Esophagus mucosa (tissue), 1 donor: ENCODE measurements around the gene METTL13. TPM values are rescaled to one million over a fixed set of nuclear protein-coding genes. Genes with fewer than 3 reads are reported as not detected.
A peak's percentile ranks its signal among the peaks of the same experiment; 100 is the strongest.

Experiments used
- ATAC-seq: fragments of 200-7000 bp; cut with Tn5 transposase; one replicate; pipeline ENCODE4 v1.9.1; 2020
- total RNA-seq: library from RNA; stranded (reverse); gene quantifications from one replicate; pipeline ENCODE4 v1.2.4, GENCODE V29; 2023
- donor health status: DM: yes; HTN: yes; CAD: no.

METTL13 gene, protein sequence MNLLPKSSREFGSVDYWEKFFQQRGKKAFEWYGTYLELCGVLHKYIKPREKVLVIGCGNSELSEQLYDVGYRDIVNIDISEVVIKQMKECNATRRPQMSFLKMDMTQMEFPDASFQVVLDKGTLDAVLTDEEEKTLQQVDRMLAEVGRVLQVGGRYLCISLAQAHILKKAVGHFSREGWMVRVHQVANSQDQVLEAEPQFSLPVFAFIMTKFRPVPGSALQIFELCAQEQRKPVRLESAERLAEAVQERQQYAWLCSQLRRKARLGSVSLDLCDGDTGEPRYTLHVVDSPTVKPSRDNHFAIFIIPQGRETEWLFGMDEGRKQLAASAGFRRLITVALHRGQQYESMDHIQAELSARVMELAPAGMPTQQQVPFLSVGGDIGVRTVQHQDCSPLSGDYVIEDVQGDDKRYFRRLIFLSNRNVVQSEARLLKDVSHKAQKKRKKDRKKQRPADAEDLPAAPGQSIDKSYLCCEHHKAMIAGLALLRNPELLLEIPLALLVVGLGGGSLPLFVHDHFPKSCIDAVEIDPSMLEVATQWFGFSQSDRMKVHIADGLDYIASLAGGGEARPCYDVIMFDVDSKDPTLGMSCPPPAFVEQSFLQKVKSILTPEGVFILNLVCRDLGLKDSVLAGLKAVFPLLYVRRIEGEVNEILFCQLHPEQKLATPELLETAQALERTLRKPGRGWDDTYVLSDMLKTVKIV
- total RNA-seq = 15.4 TPM

DNA sequence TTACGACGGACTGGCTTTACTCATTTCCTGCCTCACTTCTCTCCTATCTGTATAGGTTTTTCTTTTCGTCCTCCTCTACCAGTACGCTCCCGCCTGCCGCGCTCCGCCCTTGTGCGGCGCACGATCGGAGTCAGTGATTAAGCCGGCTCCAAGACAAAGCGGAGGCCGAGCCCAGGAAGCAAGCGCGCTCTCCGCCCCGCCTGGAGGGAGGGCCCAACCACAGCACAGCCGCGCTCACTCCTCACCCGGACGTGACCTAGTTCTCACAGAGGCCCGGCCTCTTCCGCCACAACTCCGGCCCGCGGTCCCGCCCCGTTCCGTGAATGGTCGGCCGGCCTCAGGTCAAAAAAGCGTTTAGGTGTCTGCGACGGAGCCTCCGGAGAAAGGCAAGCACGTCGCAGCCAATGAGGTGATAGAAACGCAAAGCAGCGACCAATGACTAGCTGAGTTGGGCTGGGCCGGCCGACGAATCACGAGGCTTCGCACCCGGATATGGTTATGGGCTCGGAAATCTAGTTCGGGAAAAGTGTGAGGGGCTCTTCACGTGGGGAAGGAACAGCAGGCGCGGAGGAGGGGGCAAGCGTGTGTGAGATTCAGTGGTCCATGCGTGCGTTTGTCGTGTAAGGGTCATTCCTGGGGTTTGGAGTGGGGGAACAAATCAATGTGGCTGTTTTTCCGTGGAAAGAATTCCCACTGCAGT lies at the start of gene METTL13:
Gene METTL13 (plus strand): TSS at position 485 of the 700 bp plus-strand sequence. CDS start 308 bp downstream, outside the sequence.
- ATAC-seq = peak; percentile 100

DNA sequence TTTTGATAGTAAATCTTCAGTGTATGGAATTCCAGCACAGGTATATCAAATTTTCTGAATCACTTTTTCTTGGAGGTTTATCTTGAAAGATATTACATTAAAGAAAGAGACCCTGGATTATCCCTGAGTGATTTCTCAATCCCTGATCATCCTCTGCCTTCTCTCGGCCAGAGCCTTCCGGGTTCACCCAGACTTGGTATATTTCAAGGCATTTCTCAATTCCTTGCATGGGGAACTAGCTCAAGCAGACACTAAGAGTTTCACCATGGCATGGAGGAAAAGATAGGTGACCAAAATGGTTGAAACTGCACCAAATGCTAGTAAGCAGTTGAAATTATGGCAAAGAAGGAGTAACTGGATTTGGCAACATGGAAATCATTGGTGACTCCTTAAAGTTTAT lies 45.3 kb upstream of the METTL13 start:
- ATAC-seq = no peak

DNA sequence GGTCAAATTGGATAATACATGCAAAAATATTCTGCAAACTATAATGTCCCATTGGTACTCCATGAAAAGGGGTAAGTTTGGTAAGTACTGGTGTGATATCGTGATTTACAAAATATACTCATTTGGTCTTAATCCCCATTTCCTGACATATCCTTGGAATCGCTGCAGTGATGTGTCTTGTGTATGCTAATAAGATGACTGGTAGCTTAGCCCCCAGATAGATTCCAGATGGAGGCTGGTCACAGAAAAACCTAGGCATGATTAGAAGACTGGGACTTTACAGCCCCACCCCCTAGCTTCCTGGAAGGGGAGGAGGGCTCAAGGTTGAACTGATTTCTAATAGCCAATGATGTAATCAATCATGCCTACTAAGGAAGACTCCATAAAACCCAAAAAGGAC lies 42.5 kb upstream of the METTL13 start:
- no peak for ATAC-seq

DNA sequence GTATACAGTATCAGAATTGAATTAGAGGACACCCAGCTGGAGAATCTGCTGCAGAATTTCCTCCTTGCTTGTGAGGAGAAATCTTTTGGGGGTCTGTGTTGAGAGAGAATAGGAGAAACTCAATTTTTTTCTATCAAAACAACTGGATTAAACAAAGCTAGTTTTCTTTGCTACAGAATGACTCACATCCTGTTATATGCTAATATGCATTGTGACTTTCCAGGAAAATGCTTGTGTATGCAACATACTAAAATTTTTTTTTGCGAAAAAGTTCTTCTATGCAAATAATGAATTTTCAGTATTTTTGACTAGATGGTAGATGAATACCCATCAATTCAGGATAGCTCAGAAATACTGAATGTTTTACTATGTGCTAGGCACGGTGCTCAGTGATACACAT lies 41.8 kb upstream of the METTL13 start:
- no peak for ATAC-seq

DNA sequence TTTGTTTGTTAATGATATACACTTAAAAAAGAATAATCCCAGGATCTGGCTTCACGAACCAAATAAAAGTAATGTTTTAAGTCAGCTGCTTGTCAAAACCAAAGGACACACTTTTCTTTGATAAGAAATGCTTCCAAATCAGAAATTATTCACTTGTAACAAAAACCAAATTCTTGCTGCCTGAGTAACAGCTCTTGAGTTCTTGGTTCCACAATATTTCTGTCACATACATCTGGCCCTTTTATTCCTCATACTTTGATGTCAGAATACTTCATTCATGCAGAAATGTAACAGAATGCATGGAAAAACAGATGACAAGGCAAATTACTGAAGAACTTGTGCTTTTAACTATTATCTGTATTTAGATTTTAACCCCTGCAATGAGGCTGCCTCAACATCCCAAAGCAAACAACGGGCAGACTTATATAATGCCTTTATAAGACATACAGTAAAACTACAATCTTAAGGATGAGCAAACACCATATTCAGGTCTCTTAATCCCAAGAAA lies 41.0 kb upstream of the METTL13 start:
- no peak for ATAC-seq

DNA sequence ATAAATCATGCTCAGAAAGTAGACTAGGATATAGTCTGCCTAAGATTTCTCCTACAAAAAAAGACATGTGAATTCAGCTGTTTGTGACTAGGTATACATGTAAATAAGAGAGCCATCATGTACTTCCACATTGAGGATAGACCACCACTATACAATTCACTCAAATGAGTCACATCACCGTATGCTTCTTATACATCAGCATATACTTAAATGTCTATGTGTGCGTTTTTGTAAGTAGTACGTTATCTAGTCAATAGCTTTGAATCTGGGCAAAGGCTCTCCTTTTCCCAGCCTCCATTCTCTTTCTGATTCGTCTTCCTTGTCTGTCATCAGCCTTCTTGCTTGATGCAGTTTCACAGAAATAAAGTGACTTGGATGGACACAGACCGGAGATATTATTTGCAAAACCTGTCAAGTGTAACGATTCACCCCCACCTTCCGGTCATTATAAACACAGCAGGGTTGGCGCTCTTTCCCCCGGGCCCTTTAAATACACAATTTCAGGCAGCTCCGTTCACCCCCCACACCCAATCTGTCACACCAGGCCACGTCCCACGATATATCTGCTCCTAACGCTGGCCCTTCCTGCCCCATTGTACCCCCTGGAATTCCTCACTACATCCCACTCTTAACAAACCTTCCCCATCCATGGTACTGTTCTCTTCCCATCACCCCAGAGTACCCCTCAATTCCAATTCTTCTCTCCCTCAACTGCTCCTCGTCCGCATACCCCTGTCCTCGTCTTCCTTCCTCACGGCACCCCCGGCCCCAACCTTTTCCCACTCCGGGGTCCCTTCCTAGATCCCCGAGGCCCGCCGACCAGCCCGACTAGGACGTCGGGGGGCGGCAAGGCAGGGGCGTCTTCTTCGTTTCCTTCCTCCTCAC lies 40.2 kb upstream of the METTL13 start:
- ATAC-seq = peak; percentile 27

DNA sequence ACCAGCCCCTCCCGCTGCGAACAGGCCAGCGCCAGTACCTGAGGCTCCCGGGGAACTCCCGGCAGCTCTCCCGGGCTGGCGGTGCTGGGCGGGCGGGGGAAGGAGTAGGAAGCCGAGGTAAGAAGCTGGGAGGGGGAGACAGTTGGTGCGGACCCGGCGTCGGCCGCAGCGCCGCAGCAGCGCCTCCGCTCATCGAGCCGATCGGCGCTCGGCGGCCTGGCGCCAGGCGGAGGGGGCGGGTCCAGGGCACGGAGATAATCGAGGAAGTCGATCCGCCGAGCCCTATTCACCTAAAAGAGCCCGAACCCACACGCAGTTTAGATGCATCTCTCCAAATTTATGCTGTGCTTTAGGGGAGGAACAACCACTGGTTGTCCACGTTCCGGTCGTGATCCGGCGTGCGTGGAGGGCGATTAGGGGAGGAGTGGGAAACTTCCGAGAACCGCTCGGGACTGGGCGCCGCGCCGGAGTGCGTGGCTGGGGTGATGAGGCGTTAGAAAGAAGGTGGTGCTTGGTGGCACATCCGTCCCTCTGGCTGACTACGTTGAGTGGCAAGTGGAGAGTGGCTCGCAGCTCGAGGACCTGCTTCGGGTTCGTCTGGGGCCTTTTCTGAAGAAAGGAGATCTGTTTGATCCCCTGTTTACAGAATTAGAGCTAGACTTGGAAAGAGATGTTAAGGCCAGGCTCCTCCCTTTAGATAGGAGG lies 39.4 kb upstream of the METTL13 start, which contains the start of gene VAMP4:
Gene VAMP4 (minus strand): TSS at position 194 of the 705 bp plus-strand sequence. CDS start 3,651 bp downstream, outside the sequence.
- peak; percentile 91 for ATAC-seq

DNA sequence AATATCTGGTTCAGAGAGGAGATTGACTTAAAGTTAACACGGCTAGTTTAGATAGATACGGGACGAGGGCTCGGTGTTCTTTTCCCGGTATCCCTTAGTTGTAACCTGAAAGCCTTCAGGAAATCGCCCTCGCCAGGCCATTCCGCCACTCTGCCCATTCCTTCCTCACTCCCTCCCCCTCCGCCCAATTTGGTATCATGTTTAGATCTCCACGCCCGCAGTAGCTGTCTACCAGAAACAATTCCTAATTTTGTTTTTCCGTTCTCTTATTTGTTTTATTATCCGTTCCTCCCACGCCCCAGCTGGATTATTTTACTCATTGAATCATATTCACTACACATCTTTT lies 38.9 kb upstream of the METTL13 start:
- peak; percentile 21 for ATAC-seq

DNA sequence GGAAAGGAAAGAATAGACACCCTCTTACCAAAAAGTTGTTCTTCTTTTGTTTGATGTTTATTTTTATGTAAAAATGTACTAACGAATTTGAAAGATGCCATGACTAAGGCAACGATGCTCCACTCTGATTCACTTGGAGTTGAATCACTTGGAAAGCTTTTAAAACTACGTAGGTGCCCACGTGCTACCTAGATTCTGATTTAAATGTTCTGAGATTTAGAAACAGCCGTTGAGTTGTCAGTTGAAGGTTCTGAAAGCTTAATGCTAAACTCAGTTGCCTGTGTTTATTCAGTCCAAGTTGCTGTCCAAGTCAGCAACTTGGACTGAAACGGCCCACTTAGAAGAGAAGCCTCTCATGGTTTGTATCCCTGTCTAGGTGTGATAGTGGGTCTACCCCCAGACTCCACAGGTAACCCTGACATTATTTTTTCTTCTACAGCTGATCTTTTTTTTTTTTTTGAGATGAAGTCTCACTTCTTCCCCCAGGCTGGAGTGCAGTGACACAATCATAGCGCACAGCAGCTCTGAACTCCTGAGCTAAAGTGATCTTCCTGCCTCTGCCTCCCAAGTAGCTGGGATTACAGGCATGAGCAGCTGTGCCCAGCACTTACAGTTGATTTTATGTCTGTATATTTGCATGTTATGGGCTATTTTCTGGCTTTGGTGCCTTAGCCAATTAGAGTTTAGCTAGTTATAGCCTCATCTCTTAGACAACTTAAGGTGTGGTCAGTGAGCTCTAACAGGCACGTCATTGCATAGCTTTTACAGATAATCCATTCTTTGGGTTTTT lies 38.2 kb upstream of the METTL13 start:
- peak; percentile 53 for ATAC-seq

DNA sequence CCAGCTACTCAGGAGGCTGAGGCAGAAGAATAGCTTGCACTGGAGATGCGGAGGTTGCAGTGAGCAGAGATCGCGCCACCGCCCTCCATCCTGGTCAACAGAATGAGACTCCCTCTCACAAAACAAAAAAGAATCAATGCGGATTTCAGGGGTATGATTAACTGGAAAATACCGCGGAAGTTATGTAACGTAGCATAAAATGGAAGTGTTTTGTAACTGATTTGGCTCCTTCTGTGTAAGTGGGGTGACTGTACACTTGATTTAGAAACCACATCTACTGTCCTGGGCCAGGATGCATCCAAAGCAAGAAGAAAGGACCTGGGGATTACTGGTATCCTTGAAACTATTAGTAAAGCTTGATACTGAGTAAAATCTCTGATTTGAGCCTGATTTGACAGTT lies 36.5 kb upstream of the METTL13 start:
- ATAC-seq = no peak

DNA sequence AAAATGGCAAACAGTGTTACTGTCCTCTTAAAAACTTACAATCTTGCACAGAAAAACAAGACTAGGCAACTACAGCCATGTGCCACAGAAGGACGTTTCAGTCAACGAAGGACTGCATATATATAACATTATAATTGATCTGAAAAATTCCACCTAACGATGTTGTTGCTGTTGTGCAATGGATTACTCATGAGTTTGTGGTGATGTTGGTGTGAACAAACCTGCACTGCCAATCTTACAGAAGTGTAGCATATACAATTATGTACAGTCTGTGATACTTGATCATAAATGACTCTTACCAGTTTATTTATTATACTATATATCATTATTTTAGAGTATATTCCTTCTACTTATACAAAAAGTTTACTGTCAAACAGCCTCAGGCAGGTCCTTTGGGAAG lies 32.8 kb upstream of the METTL13 start:
- no peak for ATAC-seq

DNA sequence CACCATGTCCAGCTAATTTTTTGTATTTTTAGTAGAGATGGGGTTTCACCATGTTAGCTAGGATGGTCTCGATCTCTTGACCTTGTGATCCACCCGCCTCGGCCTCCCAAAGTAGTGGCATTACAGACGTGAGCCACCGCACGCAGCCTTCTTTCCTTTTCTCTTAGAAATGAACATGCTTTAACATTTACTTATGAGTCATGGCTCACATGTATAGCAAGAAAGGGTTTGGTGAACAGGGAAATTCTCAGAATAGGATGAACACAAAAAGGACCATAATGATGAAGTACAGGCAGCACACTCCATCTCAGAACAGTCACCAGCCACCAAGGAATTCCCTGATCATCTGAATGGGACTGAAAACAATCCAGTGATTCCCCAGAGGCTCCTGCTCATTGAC lies 30.2 kb upstream of the METTL13 start:
- ATAC-seq = no peak

DNA sequence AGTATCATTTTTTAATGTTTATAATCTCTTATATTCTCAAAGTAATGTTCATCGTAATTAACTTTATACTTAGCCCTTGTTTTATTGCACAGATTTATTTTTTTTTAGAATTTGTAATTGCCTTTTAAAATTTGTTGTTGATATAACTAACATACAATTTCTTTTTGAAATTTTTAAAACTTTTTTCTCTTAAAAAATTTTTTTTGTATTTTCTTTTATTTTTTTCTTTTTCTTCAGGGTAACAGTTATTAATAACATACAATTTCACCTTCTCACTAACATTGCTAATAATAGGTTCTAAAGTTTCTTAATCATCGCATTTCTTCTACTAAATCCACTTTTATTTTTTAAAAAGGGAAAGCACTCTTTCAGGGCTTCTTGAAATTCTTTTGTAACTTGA lies 28.3 kb upstream of the METTL13 start:
- ATAC-seq = no peak

DNA sequence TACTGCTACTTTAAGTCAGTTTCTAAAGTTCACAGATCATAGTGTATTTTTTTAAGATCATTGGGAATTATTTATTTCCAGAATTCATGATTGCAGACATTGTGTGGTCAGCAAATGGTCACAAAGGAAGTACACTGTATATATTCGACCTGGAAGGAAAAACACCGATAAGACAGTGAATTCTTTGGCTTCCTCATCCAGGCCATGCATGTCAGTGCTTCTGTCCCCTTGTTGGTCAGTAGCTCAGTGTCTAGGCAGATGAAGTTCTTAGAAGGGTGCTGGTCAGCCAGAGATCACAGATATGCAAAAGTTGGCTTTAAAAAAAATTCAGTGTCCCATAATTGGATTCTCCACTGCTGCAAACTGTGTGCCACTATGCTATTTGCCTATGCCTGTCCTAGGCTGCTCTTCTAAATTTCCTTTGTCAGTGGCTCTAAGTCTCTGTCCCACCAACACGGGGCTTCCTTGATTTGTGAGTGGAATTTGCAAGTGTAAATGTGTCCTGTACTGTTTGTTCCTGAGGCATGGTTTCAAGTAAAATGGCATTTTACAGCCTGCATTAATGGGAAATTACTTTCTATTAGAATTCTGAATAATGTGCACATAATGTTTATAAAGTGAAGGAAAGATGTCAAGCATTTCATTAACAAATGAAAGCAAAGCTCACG lies 27.6 kb upstream of the METTL13 start:
- ATAC-seq = no peak

DNA sequence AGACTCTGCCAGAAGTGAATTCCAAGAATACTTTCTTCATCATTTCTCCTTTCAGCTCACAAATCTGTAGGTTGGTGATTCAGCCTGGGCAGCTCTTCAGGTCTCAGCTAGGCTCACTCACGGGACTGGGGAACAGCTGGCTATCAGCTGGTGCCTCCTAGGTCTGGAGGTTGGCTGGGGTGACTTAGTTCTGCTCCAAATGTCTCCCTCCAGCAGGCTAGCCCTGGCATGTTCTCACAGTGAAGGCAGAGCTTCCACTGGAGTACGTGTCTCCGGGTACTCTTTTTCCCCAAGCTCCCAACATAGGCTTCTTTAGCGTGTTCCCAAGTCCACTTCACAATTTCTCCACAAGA lies 27.1 kb upstream of the METTL13 start:
- peak; percentile 79 for ATAC-seq

DNA sequence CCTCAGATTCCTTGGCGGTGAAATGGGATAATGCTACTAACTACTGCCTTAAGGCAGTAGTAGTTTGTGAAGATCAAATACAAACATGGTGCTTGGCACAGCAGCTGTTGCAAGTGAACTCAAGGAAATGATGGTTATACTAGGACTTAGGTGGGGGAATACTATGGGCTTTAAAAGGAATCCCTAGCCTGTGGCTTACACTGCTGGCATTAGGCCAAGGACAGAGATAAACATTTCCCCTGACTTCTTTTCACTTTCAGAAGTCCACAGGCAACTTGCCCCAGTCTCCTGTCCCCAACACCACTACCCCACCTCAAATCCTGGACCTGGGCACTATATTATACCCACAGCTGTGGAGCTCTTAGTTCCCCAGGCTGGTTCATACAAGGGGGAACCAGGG lies 26.5 kb upstream of the METTL13 start:
- ATAC-seq = no peak

DNA sequence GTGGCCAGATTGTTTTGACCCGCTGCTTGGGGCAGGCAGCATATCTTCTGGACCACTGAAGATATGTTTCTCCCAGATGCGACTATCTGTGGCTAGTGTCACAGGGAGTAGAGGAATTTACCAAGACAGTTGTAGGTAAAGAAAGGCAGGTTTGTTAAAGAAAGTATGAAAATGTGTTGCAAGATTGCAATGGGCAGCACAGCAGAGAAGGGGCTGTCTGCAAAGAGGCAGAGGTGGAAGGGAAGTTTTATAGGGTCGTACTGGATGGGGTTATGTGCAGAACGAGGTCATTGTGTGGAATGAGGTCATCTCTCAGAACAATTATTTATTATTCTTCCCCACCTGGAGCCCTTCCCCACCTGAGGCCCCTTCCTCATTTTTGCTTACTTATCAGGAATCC lies 24.6 kb upstream of the METTL13 start:
- no peak for ATAC-seq

DNA sequence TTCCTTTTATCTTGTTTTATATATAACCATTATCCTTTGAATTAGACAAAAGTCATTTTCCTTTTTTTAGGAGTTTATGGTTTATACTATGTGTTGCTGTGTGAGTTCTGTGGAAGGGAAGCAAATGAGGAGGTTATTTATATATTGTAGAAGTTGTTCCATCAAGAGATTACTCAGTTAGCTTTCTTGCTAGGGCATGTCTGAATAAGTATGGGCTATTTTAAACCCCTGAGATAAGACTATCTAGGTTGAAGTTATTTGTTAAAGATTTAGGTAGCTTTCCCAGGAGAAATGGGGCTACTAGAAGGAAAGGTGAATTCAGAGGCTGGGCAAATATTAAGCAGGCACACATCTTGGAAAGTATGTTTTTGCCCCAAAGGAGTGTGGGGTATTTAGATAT lies 23.4 kb upstream of the METTL13 start:
- no peak for ATAC-seq

DNA sequence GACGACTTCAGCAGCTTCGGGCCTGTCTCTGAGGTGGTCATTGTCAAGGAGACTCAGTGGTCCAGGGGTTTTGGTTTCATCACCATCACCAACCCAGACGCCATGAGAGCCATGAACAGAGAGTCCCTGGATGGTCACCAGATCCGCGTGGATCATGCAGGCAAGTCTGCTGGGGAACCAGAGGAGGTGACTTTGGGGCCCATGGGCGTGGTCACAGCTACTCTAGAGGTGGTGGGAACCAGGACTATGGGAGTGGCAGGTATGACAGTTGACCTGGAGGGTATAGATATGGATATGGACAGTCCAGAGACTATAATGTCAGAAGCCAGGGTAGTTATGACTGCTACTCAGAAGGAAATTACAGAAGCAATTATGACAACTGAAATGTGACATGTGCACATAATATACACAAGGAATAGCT lies 19.3 kb upstream of the METTL13 start:
- no peak for ATAC-seq

DNA sequence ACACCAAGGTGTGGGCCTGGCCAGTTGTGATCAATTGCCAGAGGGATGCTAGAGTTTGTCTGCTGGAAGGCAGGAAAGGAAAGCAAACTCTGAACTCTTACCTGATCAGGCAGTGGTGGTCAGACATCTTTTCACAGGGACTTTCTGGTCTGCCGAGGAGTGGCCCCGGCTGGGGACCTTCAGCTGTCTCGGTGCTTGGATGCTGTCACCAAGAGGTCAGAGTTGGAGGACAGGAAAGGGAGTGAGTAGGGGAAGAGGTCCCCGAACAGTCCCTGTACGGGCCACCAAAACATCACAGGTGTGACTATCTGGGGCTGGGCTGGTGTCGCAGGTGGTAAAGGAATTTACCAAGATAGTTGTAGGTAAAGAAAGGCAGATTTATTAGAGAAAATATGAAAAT lies 17.7 kb upstream of the METTL13 start:
- no peak for ATAC-seq
